Measurements from ENCODE around the gene TP73. TPM values are rescaled to one million over a fixed set of nuclear protein-coding genes. Genes with fewer than 3 reads are reported as not detected.

Gene TP73
- total RNA-seq, 1 experiment from 2014 or later = 0.82 TPM

DNA sequence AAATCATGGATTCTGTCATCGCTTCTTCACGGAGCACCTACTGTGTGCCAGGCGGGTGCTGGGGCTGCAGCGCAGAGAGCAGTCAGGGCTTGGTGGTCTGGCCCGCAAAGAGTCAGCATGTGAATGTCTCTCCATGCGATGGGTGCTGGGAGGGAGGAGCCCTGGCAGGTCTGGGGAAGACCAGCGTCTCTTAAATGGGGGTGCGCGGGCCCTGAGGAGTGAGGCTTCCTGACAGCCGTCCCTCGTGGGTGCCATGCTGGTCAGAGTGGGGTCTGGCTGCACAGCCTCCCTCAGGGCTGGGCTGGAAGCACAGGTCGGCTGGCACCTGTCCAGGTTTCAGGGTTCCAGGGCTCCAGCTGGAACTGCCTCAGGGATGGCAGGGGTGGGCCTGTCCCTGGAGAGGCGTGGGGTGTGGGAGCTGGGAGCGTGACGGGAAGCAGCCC is 18.5 kb downstream of the TP73 start:
- no peaks in the 10 kb centered on the region for H3K36me3 Mint-ChIP-seq (ENCODE audit: insufficient read depth, unreplicated experiment)
- no peak overlapping the region for H3K4me3 Mint-ChIP-seq (ENCODE audit: unreplicated experiment)
- H3K27ac Mint-ChIP-seq (ENCODE audit: low read depth, unreplicated experiment) = no peak overlapping the region
- peaks cover 20% of the 10 kb centered on the region for H3K4me1 Mint-ChIP-seq (ENCODE audit: insufficient read depth, unreplicated experiment)
- BruUV-seq (replicated peaks) = no TSS peak
- CTCF ChIA-PET = interaction anchor here (0.7 kb wide), 1 partner anchor 27 kb away, joined by 3 read pairs; no protein-coding TSS in a partner anchor
- TF ChIP-seq, protein P1, sequence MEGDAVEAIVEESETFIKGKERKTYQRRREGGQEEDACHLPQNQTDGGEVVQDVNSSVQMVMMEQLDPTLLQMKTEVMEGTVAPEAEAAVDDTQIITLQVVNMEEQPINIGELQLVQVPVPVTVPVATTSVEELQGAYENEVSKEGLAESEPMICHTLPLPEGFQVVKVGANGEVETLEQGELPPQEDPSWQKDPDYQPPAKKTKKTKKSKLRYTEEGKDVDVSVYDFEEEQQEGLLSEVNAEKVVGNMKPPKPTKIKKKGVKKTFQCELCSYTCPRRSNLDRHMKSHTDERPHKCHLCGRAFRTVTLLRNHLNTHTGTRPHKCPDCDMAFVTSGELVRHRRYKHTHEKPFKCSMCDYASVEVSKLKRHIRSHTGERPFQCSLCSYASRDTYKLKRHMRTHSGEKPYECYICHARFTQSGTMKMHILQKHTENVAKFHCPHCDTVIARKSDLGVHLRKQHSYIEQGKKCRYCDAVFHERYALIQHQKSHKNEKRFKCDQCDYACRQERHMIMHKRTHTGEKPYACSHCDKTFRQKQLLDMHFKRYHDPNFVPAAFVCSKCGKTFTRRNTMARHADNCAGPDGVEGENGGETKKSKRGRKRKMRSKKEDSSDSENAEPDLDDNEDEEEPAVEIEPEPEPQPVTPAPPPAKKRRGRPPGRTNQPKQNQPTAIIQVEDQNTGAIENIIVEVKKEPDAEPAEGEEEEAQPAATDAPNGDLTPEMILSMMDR (IDR thresholded peaks at IDR 0.05; ENCODE audit: unreplicated experiment) = no peak
- no peaks in the 10 kb centered on the region for H3K9me3 Mint-ChIP-seq (ENCODE audit: unreplicated experiment)
- H3K27me3 Mint-ChIP-seq (ENCODE audit: insufficient read depth, unreplicated experiment) = no peaks in the 10 kb centered on the region
- DNase-seq (ENCODE audit: unreplicated experiment) = no peak
- POLR2A ChIA-PET = no interaction called here
- intact Hi-C loops (cut with micrococcal nuclease) = no loop called here

DNA sequence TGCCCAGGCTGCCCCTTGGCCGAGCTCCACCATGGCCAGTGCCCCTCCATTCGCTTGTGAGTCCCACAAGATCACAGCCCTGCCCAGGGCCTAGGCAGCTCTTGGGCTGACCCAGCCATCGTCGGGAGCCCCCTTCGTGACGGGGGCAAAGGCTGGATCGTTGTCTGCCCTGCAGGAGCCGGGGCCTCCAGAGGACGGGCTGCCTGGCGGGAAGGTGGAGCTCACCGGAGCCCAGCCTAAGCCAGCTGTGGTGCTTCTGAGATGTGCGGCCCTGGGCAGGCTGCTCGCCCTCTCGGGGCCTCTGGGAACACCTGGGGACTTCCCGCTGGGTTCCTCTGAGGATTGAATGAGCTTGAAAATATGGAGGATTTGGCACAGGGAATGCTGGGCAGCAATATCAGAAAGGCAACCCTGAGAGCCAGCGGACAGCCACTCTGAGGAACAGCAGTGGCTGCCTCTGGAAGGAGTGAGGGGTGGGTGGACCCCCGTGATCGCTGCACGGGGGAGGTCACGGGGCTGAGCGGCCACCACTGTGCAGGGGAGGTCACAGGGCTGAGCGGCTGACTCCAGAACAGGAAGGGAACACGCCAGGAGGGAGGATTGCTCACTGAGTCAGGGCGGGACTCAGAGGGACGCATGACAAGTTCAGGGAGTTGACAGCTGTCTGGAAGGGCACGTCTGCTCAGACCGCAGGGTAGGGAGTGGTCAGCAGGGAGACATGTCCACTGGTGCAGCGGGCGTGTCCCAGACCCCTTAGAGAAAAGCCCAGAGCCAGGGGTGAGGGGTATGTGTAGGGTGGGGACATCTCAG is 19.3 kb downstream of the TP73 start:
- POLR2A ChIA-PET = no interaction called here
- no TSS peak for BruUV-seq (replicated peaks)
- Mint-ChIP-seq H3K27ac (ENCODE audit: low read depth, unreplicated experiment) (no peak overlapping the region), H3K4me3 (ENCODE audit: unreplicated experiment) (no peak overlapping the region), H3K27me3 (ENCODE audit: insufficient read depth, unreplicated experiment) (no peaks in the 10 kb centered on the region), H3K9me3 (ENCODE audit: unreplicated experiment) (no peaks in the 10 kb centered on the region), H3K36me3 (ENCODE audit: insufficient read depth, unreplicated experiment) (no peaks in the 10 kb centered on the region), H3K4me1 (ENCODE audit: insufficient read depth, unreplicated experiment) (peaks cover 20% of the 10 kb centered on the region)
- intact Hi-C loops (cut with micrococcal nuclease) = no loop called here
- CTCF ChIA-PET = interaction anchor here (0.7 kb wide), 2 partner anchors 27 to 53 kb away, joined by 3 read pairs; no protein-coding TSS in a partner anchor
- no peak for DNase-seq (ENCODE audit: unreplicated experiment)
- TF ChIP-seq, protein P1 (IDR thresholded peaks at IDR 0.05; ENCODE audit: unreplicated experiment) = no peak

DNA sequence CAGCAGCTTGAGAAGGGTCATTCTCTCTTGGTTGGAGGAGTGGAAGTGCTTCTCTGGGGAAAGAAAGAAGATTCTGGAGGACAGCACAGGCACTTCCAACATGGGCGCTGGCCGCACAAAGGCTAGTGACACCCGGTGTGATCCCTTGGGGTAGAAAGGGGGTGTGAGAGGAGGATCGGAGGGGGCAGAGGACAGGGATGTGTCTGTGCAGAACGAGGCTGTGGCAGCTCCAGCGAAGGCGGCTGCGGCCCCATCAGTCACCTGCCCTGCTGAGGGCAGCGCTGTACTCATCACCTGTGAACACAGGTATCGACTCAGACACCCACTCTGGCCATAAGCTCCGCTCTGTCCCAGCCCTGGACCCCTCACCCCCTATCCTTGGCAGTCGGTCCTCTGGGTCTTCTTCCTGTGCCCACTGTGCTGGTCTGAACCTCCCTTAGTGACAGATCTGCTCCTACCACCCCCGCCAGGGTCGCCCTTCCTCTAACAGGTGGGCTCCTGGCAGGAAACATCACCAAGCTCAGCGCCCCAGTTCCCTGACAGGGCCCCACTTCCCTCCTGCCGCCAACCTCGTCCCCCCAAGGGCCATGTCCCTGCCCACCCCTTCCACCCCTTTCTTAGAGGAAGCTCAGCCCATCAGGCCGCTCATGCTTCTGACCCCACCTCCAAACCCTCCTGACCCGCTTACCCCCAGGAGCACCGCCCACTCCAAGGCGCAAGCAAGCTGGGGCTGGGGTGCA is 20.1 kb downstream of the TP73 start:
- ChIA-PET POLR2A (interaction anchor here (0.9 kb wide), 1 partner anchor 8 kb away, joined by 3 read pairs; no protein-coding TSS in a partner anchor), CTCF (interaction anchor here (0.9 kb wide), 1 partner anchor 52 kb away, joined by 3 read pairs; no protein-coding TSS in a partner anchor)
- Mint-ChIP-seq H3K9me3 (ENCODE audit: unreplicated experiment) (no peaks in the 10 kb centered on the region), H3K4me1 (ENCODE audit: insufficient read depth, unreplicated experiment) (peaks cover 20% of the 10 kb centered on the region), H3K27me3 (ENCODE audit: insufficient read depth, unreplicated experiment) (no peaks in the 10 kb centered on the region), H3K36me3 (ENCODE audit: insufficient read depth, unreplicated experiment) (no peaks in the 10 kb centered on the region), H3K4me3 (ENCODE audit: unreplicated experiment) (no peak overlapping the region), H3K27ac (ENCODE audit: low read depth, unreplicated experiment) (no peak overlapping the region)
- no TSS peak for BruUV-seq (replicated peaks)
- TF ChIP-seq, protein P1 (IDR thresholded peaks at IDR 0.05; ENCODE audit: unreplicated experiment) = no peak
- no peak for DNase-seq (ENCODE audit: unreplicated experiment)
- intact Hi-C loops (cut with micrococcal nuclease) = no loop called here

DNA sequence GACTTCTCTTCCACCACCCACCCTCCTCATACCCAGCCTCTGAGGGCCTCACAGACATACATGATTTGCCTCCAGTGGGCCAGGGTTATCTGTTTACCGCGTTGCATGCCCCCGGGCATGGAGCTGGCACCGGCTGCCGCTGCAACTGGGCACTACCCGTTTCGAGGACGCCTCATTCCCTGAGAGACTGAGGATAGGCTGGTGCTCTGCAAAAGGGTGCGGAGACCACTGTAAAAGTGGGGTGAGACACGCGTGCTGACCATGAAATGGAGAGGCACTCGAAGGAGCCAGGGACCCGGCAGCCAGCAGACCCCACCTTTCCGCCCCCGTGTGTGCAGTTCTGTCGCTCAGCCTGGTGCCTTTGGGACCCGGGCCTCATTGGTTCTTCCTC is 20.6 kb downstream of the TP73 start:
- Mint-ChIP-seq H3K9me3 (ENCODE audit: unreplicated experiment) (no peaks in the 10 kb centered on the region), H3K4me1 (ENCODE audit: insufficient read depth, unreplicated experiment) (peaks cover 19% of the 10 kb centered on the region), H3K36me3 (ENCODE audit: insufficient read depth, unreplicated experiment) (no peaks in the 10 kb centered on the region), H3K27me3 (ENCODE audit: insufficient read depth, unreplicated experiment) (no peaks in the 10 kb centered on the region), H3K4me3 (ENCODE audit: unreplicated experiment) (no peak overlapping the region), H3K27ac (ENCODE audit: low read depth, unreplicated experiment) (no peak overlapping the region)
- ChIA-PET POLR2A (interaction anchor here (0.9 kb wide), 1 partner anchor 8 kb away, joined by 3 read pairs; no protein-coding TSS in a partner anchor), CTCF (interaction anchor here (0.9 kb wide), 1 partner anchor 52 kb away, joined by 3 read pairs; no protein-coding TSS in a partner anchor)
- TF ChIP-seq, protein P1 (IDR thresholded peaks at IDR 0.05; ENCODE audit: unreplicated experiment) = no peak
- intact Hi-C loops (cut with micrococcal nuclease) = no loop called here
- no peak for DNase-seq (ENCODE audit: unreplicated experiment)
- BruUV-seq (replicated peaks) = no TSS peak
